ENCODE results near the gene ARL4D. TPM values are rescaled to one million over a fixed set of nuclear protein-coding genes. Genes with fewer than 3 reads are reported as not detected.
"Not testable (repeated sequence)": the region's sequence is repeated elsewhere in the genome, so short reads cannot be mapped to it uniquely, and the experiment has no call there.

Gene ARL4D
- polyA plus RNA-seq, 4 donors: 8.1 to 13.4 (median 10.6) TPM

DNA sequence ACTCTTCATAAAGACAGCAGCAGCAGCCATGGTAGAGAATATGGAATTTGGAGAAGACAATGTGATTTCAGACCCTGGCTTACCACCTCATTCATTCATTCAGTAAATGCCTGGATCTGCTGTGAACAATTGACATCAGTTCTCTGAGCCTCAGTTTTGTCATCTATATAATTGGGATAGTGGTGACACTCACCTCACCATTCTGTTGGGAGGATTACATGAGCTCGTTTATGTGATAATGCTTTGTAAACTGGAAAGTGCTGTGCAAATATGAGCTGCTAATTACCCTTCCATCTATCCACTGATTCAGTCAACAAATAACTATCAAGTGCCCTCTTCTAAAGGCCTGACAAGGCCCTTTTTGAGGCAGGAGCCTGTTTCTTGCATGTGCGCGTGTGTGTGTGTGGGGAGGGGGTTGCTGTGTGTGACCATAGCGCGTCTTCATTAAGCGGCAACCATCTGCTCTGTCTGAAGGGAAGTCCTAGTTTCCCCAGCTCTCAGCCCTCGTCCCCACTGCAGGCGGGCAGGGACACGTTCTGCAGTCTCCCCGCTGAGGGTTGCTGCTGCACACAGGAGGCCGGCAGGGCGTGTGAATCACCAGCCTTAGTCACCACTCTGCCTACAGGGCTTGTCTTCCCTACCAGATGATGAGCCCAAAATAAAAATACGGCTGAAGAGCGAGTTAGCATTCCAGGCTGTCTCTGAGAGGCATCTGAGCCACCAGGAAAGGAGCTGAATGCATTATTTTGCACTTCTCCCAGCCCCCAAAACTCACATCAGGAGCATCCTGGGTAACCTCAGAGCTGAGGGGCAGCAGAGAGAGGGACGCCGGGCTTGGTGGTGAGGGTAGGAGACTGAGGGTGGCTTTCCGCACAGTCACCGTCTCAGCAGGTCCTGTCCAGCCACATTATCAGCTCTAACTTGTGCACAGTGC is 19.9 kb downstream of the ARL4D start:
- DNase-seq (ENCODE audit: low read depth in 4 of 4, low spot score in 2 of 4): no peak

DNA sequence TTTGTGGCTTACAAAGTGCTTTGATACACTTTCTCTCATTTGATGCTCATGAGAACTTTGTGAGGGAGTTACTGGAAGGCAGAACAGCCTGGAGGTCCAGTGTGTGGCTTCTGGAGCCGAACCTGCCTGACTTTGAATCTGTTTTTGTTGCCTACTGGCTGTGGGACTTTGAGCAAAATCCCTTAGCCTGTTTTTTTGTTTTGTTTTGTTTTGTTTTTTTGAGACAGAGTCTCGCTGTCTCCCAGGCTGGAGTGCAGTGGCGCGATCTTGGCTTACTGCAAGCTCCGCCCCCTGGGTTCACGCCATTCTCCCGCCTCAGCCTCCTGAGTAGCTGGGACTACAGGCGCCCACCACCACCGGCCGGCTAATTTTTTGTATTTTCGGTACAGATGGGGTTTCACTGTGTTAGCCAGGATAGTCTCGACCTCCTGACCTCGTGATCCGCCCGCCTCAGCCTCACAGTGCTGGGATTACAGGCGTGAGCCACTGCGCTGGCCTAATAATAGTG is 20.6 kb downstream of the ARL4D start:
- DNase-seq (ENCODE audit: low read depth in 4 of 4, low spot score in 2 of 4): not testable (repeated sequence)

DNA sequence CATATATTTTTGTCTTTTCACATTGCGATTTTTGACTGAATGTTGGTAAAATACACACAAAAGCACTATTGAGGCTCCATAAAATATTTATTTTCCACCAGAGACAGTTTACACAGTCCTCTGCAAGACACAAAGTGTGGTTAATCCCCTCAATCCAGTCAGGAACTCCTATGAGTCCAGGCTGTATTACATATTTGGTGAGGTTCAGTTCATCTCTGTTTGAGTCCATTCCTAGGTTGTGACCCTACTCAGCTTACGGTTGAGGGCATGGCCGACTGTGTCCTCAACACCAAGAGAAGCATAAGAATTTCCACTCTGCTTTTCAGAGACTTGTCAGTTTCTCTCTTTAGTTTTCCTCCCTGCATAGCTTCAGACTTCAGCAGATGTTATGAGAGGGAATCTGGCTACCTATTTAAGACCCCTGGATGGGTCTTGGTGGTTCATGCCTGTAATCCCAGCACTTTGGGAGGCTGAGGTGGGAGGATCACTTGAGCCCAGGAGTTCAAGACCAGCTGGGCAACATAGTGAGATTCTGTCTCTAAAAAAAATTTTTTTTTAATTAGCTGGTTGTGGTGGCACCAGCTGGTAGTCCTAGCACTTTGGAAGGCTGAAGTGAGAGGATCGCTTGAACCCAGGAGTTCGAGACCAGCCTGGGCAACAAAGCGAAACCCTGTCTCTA is 25.1 kb downstream of the ARL4D start:
- no peak for DNase-seq (ENCODE audit: low read depth in 4 of 4, low spot score in 2 of 4)

DNA sequence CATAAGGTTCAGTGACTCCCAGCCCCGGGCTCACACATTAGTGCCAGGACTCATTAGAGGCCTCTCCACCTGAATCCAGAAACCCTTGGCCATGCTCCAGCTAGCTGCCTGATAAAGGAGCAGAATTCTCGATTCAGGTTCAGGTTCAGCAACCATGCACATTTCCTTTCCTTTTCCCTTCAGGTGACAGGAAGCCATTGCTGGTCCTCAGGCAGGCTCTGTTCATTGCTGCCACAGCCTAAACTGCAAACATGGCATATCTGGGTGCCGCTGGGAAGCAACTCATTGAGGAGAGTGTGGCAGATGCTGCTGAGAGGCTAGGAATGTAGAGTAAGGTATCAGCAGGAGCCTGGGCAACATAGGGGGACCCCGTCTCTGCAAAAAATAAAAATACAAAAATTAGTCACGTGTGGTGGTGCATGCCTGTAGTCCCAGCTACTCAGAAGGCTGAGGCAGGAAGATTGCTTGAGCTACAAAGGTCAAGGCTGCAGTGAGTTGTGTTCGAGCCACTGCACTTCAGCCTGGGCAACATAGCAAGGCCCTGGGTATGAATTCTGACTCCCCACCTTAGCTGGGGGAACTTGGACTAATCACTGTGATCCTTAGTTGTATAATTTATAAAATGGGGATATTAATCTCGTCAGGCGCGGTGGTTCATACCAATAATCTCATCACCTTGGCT is 28.7 kb downstream of the ARL4D start:
- no peak for DNase-seq (ENCODE audit: low read depth in 4 of 4, low spot score in 2 of 4)

DNA sequence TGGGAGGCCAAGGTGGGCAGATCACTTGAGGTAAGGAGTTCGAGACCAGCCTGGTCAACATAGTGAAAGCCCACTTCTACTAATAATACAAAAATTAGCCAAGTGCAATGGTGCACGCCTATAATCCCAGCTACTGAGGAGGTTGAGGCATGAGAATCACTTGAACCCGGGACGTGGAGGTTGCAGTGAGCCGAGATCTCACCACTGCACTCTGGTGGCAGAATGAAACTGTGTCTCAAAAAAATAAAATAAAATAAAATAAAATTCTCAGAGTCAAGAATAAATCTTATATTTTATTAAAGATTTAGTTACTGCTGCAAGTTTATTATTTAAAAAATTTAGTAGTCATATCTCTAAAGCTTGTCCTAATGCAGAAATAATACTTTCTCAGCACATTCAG is 29.7 kb downstream of the ARL4D start:
- no peak for DNase-seq (ENCODE audit: low read depth in 4 of 4, low spot score in 2 of 4)

DNA sequence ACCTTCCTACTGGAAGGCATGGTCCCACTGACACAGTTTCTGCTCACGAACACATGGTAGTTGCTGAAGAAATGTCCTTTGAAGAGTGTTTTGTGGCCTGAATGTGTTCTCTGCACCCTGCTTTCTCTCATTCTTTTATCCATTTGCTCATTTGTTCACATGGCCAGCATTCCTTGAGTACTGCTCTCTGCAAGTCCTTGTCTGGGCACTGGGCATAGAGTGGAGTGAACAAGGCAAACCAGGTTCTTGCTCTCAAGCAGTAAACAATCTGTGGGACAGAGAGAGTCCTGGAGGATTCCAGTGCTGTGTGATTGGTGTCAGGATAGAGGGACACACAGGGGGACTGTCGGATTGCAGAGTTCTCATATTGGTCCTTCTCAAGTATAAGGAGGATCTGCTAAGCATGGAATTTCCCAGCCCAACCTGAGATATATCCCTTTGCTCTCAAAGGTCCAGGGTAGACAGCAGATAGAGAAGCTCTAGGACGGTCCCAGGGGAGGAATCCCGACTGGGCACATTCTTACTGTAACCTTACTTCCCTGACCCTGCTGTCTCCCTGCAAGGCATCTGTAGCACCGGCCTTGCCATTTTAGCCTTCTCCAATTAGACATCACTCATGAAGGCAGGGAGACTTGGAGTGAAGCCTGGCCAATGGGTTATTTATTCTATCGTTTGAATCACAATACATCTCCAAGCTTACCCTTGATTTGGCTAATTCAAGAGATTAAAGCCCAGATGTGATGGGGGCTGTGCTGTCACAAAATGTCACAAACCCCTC is 32.3 kb downstream of the ARL4D start:
- DNase-seq (ENCODE audit: low read depth in 4 of 4, low spot score in 2 of 4): no peak

DNA sequence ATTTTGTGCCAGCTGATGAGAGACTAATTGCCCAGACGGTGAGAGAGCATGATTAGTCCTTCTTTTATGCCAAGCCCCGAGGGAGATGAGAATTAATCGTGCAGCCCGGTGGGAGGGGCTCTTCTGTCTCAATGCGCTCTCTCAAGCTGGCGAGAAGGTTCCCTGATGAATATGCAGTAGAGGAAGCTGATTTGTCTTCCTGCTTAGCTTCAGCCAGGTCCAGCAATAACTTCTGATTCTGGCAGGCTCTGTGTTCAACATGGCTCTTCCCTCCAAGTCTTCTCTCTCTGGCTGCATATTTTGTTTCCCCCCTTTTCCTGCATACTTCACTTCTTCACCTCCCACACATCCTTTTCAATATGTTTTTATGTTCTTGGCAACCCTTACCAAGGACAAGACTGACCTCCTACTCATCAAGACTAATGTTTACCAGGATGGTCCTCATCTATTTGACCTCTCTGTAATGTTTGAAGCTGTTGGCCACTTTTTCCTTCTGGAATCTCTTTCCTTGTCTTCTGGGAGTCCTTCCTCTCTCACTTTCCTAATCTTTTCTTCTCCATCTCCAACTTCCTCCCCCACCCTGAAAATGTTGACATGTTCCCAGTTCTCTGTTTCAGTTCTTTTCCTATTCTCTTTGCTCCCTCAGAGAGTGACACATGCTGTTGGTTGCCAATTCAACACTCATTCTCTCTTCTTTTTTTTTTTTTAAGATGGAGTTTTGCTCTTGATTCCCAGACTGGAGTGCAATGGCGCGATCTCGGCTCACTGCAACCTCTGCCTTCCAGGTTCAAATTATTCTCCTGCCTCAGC is 33.1 kb downstream of the ARL4D start:
- no peak for DNase-seq (ENCODE audit: low read depth in 4 of 4, low spot score in 2 of 4)

DNA sequence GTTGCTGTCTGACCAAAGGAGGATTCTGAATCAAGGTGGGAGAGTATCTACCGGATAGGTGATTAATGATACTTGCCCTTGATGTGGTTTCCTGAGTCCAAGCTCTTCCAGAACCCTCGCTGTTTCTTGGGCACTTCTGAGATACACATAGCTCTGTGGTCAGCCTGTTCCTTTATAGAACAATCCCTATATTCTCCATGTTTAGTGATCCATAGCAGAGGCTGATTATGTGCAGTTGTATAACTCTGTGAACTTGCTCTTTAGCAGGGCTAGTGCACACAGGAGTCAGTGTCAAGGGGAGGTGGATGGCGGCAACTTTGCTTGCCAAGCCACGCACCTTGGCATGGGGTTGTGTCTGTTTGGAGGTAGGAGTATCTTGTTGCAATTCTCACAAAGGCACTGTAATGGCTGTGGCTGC is 36.1 kb downstream of the ARL4D start:
- DNase-seq (ENCODE audit: low read depth in 4 of 4, low spot score in 2 of 4): no peak

DNA sequence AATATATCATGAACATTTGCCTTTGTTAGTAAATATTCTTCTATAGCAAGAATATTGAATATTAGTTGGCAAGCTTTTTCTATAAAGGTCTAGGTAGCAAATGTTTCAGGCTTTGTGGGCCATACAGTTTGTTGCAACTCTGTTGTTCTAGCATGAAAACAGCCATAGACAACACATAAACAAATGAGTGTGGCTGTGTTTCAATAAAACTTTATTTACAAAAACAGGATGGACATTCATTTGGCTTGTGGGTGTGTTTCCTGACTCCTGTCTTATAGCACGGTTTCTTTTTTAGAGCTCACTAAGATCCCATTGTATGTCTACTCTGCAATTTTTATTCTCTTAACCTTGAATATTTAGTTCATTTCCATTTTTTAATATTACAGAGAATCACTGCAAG is 39.0 kb downstream of the ARL4D start:
- no peak for DNase-seq (ENCODE audit: low read depth in 4 of 4, low spot score in 2 of 4)

DNA sequence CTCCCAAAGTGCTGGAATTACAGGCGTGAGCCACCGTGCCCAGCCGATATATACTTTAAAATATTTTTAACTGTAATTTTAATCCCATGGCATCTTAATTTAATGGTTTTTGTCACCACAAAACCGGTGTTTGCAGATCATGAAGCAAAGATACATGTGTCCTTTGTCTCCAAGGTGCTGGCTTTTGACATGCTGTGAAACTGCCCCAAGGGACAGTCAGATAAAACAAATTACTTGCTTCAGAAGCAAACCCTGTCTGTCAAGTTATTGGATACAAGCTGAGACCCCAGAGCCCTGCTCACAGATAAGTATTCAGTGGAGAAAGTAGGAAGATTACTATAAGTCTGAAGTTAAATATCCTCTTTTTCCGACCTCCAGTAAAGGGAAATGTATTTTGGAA is 39.8 kb downstream of the ARL4D start:
- DNase-seq (ENCODE audit: low read depth in 4 of 4, low spot score in 2 of 4): no peak

DNA sequence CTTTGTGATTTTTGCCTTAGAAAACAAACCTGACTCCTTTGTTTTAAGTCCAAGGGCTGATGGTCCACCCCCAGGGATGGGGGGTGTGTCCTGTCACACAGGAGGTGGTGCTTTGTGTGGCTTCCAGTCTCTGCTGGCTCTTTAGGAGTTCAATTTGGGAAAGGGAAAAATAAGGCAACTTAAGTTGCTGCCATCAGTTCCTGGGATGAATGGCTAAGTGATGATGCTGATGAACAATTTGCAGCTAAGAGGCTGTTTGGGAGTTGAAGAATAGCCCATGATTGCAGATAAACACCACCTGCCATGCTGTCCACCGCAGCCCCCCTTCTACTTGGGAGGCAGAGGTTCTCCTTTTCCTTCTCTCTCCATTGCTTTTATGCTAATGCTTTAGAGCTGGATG is 40.2 kb downstream of the ARL4D start:
- no peak for DNase-seq (ENCODE audit: low read depth in 4 of 4, low spot score in 2 of 4)

DNA sequence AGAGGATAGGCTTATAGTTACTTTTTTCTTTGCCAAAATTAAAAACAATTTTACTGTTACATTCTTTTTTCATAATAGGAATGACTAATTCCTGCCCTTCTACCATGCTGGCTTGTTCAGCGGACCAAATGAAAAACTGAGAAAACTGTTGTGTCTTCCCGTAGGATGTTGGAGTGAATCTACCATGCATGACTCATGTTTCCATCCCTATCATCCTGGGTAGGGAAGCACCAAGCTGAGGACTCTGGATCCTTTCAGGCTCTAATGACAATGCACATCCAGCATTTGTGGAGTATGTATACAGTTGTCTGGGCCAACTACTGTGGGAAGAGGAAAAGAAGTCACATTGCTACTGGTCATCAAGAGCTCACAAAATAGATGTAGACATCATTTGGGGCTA is 43.9 kb downstream of the ARL4D start:
- DNase-seq (ENCODE audit: low read depth in 4 of 4, low spot score in 2 of 4): no peak

DNA sequence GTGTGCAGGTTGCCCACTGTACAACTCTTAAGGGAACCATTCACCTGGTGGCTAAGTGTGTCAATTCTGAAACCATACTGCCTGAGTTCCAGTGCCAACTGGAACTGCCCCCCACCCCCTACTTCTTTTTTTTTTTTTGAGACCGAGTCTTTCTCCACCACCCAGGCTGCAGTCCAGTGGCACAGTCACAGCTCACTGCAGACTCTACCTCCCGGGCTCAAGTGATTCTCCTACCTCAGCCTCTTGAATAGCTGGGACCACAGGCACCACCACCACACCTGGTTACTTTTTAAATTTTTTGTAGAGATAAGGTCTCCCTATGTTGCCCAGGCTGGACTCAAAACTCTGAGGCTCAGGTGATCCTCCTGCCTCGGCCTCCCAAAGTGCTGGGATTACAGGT is 44.6 kb downstream of the ARL4D start:
- no peak for DNase-seq (ENCODE audit: low read depth in 4 of 4, low spot score in 2 of 4)

DNA sequence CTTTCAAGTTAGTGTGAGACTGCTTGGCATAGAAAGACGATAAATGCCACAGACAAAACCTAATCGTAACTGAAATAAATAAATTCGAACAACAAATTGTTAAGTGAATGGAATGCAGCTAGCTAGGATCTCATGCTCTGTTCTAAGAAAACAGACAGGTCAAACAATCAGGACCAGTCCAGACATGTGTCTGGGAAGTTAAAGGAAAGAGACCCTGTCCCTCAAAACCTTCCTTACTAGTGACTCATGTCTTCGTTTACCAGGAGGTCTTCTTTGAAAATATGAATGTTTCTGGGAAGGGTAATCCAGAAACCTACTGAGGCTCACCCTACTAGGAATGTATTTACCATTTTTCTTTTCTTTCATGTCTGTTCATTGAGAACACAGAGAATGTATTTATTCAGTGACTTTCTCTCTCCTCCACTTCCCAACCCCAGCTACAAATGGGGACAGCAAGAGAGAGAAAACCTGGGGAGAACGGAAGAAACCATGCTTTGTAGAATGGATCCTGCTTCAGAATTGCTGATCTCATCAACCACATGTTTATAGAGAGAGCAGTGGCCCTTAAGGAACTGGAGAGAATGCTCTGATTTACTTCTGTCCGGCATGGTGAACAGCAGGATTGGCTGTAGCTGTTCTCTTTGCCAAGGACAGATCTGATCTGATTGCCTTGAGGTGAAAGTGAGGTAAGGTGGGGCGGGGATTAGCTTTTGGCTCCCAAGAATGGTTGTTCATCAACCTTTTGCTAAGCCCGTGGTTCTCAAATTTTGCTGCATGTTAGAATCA is 45.6 kb downstream of the ARL4D start:
- DNase-seq (ENCODE audit: low read depth in 4 of 4, low spot score in 2 of 4): no peak

DNA sequence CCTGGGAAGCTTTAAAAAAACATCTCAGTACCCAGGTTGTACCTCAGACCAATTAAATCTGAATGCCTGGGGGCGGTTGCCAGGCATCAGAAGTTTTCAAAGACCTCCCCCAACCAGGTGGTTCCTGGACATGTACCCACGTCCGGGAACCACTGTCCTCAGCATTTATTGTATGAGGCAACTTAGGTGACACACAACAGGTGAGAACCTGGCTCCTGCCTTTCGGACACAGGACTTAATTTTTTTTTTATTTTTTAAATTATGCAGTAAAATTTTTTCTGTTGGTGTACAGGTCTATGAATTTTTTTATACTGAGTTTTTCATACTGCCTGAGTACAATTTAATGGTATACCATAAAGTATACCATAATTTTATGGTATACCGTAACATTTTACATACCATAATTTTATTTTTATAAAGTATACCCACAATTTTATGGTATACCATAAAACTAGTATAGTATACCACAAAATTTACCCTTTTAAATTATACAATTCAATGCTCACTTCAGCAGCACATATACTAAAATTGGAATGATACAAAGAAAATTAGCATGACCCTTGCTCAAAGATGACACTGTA is 46.3 kb downstream of the ARL4D start:
- DNase-seq (ENCODE audit: low read depth in 4 of 4, low spot score in 2 of 4): no peak

DNA sequence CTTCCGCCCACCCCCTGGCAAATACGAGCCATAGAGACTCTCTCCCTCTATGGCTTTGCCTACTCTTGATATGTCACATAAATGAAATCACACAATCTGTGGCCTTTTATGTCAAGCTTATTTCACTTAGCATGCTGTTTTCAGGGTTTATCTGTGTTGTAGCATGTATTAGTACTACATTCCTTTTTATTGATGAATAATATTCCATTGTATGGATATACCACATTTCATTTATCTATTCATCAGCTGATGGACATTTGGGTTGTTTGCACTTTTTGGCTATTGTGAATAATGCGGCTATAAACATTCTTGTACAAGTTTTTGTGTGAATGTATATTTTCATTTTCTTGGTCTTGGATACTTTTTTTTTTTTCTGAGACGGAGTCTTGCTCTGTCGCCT is 48.0 kb downstream of the ARL4D start:
- DNase-seq (ENCODE audit: low read depth in 4 of 4, low spot score in 2 of 4): no peak

DNA sequence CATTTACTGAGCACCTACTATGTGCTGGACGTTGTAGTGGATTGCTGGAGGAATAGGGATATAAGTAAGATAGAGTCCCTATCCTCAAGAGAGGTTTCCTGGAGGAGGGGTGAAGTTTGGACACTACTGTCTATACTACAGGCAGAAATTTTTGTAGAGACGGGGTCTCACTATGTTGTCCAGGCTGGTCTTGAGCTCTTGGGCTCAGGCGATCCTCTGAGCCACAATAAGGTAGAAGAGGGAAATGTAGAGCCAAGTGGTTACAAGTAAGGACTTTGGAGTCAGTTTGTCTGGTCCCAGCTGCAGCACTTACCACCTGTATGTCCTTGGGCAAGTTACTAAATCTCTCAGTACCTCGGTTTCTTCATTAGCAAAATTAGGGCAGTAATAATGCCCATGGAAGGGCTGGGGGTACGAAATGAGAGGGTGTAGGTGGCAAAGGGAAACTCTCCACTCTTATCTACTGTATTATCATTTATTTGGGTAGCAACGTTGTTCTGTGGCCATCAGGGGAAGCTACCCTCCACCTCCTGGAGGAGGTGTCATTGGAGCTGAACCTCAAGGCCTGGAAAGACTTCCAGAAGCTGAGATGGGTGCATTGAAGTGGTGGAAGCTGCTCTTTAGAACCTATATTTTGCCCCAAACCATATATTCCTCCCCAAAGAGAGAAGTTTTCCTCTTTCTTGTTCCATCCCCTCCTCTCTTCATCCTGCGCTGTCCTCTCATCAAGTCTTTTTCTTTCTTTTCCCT is 50.1 kb downstream of the ARL4D start:
- no peak for DNase-seq (ENCODE audit: low read depth in 4 of 4, low spot score in 2 of 4)
